Cardiac muscle cell (in vitro differentiated cells and primary cell): ENCODE results near the gene ZC3HAV1. TPM values are rescaled to one million over a fixed set of nuclear protein-coding genes. Genes with fewer than 3 reads are reported as not detected.
A peak's percentile ranks its signal among the peaks of the same experiment; 100 is the strongest.

Experiments used
- DNase-seq, 2 donors: peaks; one replicate each; pipeline versions ENCODE4 v3.0.0 to v3.0.0-alpha.2; 2010 to 2017; ENCODE audit warnings: low read depth in 1 of 2, low spot score in 1 of 2
- H3K27ac ChIP-seq: fragments of 200-600 bp; sonication (generic); 2 replicates; pipeline ENCODE4 v1.5.1; 2016
- H3K27me3 ChIP-seq: fragments of 200-600 bp; sonication (generic); 2 replicates; pipeline ENCODE4 v1.6.0; 2016; ENCODE audit warnings: control low read depth
- H3K36me3 ChIP-seq: fragments of 200-600 bp; sonication (generic); 2 replicates; pipeline ENCODE4 v1.5.1; 2016; ENCODE audit warnings: control low read depth
- H3K4me1 ChIP-seq: fragments of 200-600 bp; sonication (generic); 2 replicates; pipeline ENCODE4 v1.8.1; 2017; ENCODE audit warnings: low read depth, mild to moderate bottlenecking, mixed run types
- H3K4me3 ChIP-seq: fragments of 200-600 bp; sonication (generic); 2 replicates; pipeline ENCODE4 v1.5.1; 2016; ENCODE audit warnings: mild to moderate bottlenecking
- H3K9me3 ChIP-seq: fragments of 200-600 bp; sonication (generic); 2 replicates; pipeline ENCODE4 v1.5.1; 2017; ENCODE audit warnings: low read depth, mild to moderate bottlenecking, control low read depth
- CTCF ChIP-seq: IDR thresholded peaks from 2 replicates; pipeline ENCODE4 v1.5.1; 2012; ENCODE audit warnings: low read depth, mild to moderate bottlenecking, low read length
- polyA plus RNA-seq: library from polyadenylated mRNA; unstranded; fragments of >200 nt; fragmentation: Nextera tagmentation; extraction: Ambion mirVana; gene quantifications from 2 replicates; pipeline ENCODE4 v1.2.1, GENCODE V29; 2016
- total RNA-seq: library from RNA; depleted of rRNA; stranded (reverse); fragments of >200 nt; gene quantifications from 2 replicates; pipeline ENCODE4 v1.2.3, GENCODE V29; 2016

Gene ZC3HAV1
- total RNA-seq (12.9 and 18.6 TPM in 2 replicates), polyA plus RNA-seq (13.8 and 16.4 TPM in 2 replicates)

- Histone ChIP-seq H3K27me3 (no peaks in the 10 kb centered on the region), H3K9me3 (no peaks in the 10 kb centered on the region), H3K27ac (peak within 1 kb of the TSS; percentile 52), H3K4me1 (no peaks in the 10 kb centered on the region), H3K4me3 (peak within 1 kb of the TSS; percentile 59), H3K36me3 (no peaks in the 10 kb centered on the region)
- peak; percentile 1 for TF ChIP-seq CTCF
- DNase-seq = peak; percentile 86 to 91
Measured at GRCh38 chr7:139109188-139109982, at the start of gene ZC3HAV1. Gene ZC3HAV1, minus strand, starts transcription at chr7:139109720. Its CDS starts 389 bp downstream, at chr7:139109331.

- Histone ChIP-seq H3K36me3 (no peaks in the 10 kb centered on the region), H3K27me3 (no peaks in the 10 kb centered on the region), H3K27ac (no peak overlapping the region), H3K4me3 (no peak overlapping the region), H3K4me1 (peaks cover 8% of the 10 kb centered on the region), H3K9me3 (no peaks in the 10 kb centered on the region)
- no peak for TF ChIP-seq CTCF
- peak in 1 of 2 donors; percentile 90 for DNase-seq
Measured at GRCh38 chr7:139153832-139154231, 44.3 kb upstream of the ZC3HAV1 start.

GRCh38 chr7:139152149-139152548 is 42.6 kb upstream of the ZC3HAV1 start:
- H3K4me1 ChIP-seq = peaks cover 8% of the 10 kb centered on the region
- peaks cover 3% of the 10 kb centered on the region for H3K36me3 ChIP-seq
- no peak for DNase-seq
- TF ChIP-seq CTCF = no peak
- no peak overlapping the region for H3K27ac ChIP-seq
- H3K27me3 ChIP-seq = no peaks in the 10 kb centered on the region
- H3K4me3 ChIP-seq = no peak overlapping the region
- H3K9me3 ChIP-seq = no peaks in the 10 kb centered on the region

GRCh38 chr7:139139150-139139549 is 29.6 kb upstream of the ZC3HAV1 start:
- Histone ChIP-seq H3K4me3 (no peak overlapping the region), H3K27me3 (no peaks in the 10 kb centered on the region), H3K4me1 (no peaks in the 10 kb centered on the region), H3K9me3 (no peaks in the 10 kb centered on the region), H3K27ac (no peak overlapping the region), H3K36me3 (no peaks in the 10 kb centered on the region)
- no peak for DNase-seq
- TF ChIP-seq CTCF = no peak

GRCh38 chr7:139133335-139134139 is 24.0 kb upstream of the ZC3HAV1 start:
- peak; percentile 90 to 93 for DNase-seq
- H3K9me3 ChIP-seq = no peaks in the 10 kb centered on the region
- TF ChIP-seq CTCF = no peak
- no peak overlapping the region for H3K27ac ChIP-seq
- no peaks in the 10 kb centered on the region for H3K36me3 ChIP-seq
- H3K4me3 ChIP-seq = peak overlapping the region; percentile 51
- H3K4me1 ChIP-seq = no peaks in the 10 kb centered on the region
- peaks cover 6% of the 10 kb centered on the region for H3K27me3 ChIP-seq
